Calu3 (cell line): ENCODE measurements around the gene SEPHS2. TPM values are rescaled to one million over a fixed set of nuclear protein-coding genes. Genes with fewer than 3 reads are reported as not detected.
"Not testable (repeated sequence)": the region's sequence is repeated elsewhere in the genome, so short reads cannot be mapped to it uniquely, and the experiment has no call there.

Experiments used
- BruUV-seq: library from RNA; stranded (reverse); fragments of 400-500 nt; replicated peaks from 2 replicates; lab custom pipeline; 2021; lab: Mats Ljungman, UMichigan
- CTCF ChIA-PET: fragments of 300-600 bp; sonication (Branson Sonifier 250); formaldehyde crosslinking; loops from one replicate; lab custom pipeline; 2022; ENCODE audit warnings: antibody characterized with exemption; lab: Charles Lee
- DNase-seq: peaks from one replicate; pipeline ENCODE4 v3.0.0; 2022
- H3K27ac Mint-ChIP-seq: one replicate; pipeline ENCODE4 v1.8.0; 2022; ENCODE audit warnings: mixed read lengths; ENCODE audit not compliant: unreplicated experiment
- H3K27me3 Mint-ChIP-seq: one replicate; pipeline ENCODE4 v1.8.0; 2022; ENCODE audit warnings: mixed read lengths; ENCODE audit not compliant: unreplicated experiment
- H3K36me3 Mint-ChIP-seq: one replicate; pipeline ENCODE4 v1.8.0; 2022; ENCODE audit warnings: mild to moderate bottlenecking, moderate library complexity, mixed read lengths; ENCODE audit not compliant: insufficient read depth, unreplicated experiment
- H3K4me1 Mint-ChIP-seq: one replicate; pipeline ENCODE4 v1.8.0; 2022; ENCODE audit warnings: mild to moderate bottlenecking, low read depth, mixed read lengths; ENCODE audit not compliant: unreplicated experiment
- H3K4me3 Mint-ChIP-seq: one replicate; pipeline ENCODE4 v1.8.0; 2022; ENCODE audit warnings: mild to moderate bottlenecking, low read depth, moderate library complexity, mixed read lengths; ENCODE audit not compliant: unreplicated experiment
- H3K9me3 Mint-ChIP-seq: one replicate; pipeline ENCODE4 v1.8.0; 2022; ENCODE audit warnings: low read depth, mixed read lengths; ENCODE audit not compliant: unreplicated experiment
- intact Hi-C: fragments of 100-400 bp; cut with micrococcal nuclease; formaldehyde crosslinking; loops from one replicate; pipeline ENCODE4 v1.10.0; 2022; ENCODE audit not compliant: unreplicated experiment
- total RNA-seq: library from RNA; stranded (reverse); gene quantifications from 2 replicates; pipeline ENCODE4 v1.2.3, GENCODE V29; 2022
- TF ChIP-seq, protein P1 (sequence below): fragments of 200-600 bp; IDR thresholded peaks from one replicate; pipeline ENCODE4 v1.8.0; 2022; ENCODE audit warnings: antibody characterized with exemption; ENCODE audit not compliant: unreplicated experiment

The SEPHS2 gene
- total RNA-seq, 1 experiment from 2014 or later = 85.0 TPM

DNA sequence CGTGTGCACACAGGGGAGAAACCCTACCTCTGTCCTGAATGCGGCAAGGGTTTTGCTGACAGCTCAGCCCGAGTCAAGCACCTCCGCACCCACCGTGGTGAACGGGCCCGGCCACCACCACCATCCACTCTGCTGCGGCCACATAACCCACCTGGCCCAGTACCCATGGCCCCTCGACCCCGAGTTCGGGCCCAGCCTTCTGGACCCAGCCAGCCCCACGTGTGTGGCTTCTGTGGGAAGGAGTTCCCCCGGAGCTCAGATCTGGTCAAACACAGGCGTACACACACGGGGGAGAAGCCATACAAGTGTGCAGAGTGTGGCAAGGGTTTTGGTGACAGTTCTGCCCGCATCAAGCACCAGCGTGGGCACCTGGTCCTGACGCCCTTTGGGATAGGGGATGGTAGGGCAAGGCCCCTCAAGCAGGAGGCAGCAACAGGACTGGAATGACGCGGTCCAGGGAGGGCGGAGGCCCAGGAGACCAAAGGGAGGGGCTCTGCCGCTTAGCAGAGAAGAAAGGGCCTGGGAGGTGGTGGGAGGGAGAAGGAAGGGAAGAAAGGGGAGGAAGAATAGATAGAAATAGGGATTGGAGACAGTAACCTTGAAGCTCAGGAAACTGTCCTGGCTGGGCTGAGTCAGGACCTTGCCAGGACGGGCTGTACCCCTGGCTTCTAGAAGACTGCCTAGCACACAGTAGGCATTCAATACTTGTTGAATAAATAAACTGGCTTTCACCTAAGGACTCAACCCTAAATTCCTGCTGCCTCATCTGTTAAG lies 46.8 kb downstream of the SEPHS2 start:
- H3K9me3 Mint-ChIP-seq = no peaks in the 10 kb centered on the region
- TF ChIP-seq, protein P1, sequence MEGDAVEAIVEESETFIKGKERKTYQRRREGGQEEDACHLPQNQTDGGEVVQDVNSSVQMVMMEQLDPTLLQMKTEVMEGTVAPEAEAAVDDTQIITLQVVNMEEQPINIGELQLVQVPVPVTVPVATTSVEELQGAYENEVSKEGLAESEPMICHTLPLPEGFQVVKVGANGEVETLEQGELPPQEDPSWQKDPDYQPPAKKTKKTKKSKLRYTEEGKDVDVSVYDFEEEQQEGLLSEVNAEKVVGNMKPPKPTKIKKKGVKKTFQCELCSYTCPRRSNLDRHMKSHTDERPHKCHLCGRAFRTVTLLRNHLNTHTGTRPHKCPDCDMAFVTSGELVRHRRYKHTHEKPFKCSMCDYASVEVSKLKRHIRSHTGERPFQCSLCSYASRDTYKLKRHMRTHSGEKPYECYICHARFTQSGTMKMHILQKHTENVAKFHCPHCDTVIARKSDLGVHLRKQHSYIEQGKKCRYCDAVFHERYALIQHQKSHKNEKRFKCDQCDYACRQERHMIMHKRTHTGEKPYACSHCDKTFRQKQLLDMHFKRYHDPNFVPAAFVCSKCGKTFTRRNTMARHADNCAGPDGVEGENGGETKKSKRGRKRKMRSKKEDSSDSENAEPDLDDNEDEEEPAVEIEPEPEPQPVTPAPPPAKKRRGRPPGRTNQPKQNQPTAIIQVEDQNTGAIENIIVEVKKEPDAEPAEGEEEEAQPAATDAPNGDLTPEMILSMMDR = no peak
- no peak for DNase-seq
- CTCF ChIA-PET = interaction anchor here (1.1 to 1.3 kb wide), 2 partner anchors 11 to 12 kb away, joined by 4 read pairs; no protein-coding TSS in a partner anchor
- peak overlapping the region; percentile 18 for H3K4me3 Mint-ChIP-seq
- H3K36me3 Mint-ChIP-seq = peaks cover 61% of the 10 kb centered on the region
- H3K4me1 Mint-ChIP-seq = peaks cover 37% of the 10 kb centered on the region
- no peaks in the 10 kb centered on the region for H3K27me3 Mint-ChIP-seq
- no peak overlapping the region for H3K27ac Mint-ChIP-seq
- intact Hi-C loops = no loop called here
- no TSS peak for BruUV-seq

DNA sequence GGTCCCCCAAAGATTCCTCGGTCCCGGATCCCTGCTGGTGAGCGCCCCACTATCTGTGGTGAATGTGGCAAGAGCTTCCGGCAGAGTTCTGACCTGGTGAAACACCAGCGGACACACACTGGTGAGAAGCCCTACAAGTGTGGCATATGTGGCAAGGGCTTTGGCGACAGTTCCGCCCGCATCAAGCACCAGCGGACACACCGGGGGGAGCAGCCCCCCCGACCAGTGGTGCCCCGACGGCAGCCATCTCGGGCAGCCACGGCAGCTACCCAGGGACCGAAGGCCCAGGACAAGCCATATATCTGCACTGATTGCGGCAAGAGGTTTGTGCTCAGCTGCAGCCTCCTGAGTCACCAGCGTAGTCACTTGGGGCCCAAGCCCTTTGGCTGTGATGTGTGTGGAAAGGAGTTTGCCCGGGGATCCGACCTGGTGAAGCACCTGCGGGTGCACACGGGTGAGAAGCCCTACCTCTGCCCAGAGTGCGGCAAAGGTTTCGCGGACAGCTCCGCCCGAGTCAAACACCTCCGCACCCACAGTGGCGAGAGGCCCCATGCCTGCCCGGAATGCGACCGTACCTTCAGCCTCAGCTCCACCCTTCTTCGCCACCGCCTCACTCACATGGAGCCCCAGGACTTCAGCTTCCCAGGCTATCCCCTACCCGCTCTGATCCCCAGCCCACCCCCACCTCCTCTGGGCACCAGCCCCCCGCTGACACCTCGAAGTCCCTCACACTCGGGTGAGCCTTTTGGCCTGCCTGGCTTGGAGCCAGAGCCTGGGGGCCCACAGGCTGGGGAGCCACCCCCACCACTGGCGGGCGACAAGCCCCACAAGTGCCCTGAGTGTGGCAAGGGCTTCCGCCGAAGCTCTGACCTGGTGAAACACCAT lies 47.7 kb downstream of the SEPHS2 start:
- no TSS peak for BruUV-seq
- TF ChIP-seq, protein P1 = no peak
- Mint-ChIP-seq H3K4me3 (no peak overlapping the region), H3K27me3 (no peaks in the 10 kb centered on the region), H3K4me1 (peaks cover 40% of the 10 kb centered on the region), H3K36me3 (peaks cover 61% of the 10 kb centered on the region), H3K9me3 (no peaks in the 10 kb centered on the region), H3K27ac (no peak overlapping the region)
- no peak for DNase-seq
- intact Hi-C loops = no loop called here
- CTCF ChIA-PET = interaction anchor here (0.6 to 1.3 kb wide), 2 partner anchors 11 to 339 kb away, joined by 4 to 5 read pairs; no protein-coding TSS in a partner anchor

DNA sequence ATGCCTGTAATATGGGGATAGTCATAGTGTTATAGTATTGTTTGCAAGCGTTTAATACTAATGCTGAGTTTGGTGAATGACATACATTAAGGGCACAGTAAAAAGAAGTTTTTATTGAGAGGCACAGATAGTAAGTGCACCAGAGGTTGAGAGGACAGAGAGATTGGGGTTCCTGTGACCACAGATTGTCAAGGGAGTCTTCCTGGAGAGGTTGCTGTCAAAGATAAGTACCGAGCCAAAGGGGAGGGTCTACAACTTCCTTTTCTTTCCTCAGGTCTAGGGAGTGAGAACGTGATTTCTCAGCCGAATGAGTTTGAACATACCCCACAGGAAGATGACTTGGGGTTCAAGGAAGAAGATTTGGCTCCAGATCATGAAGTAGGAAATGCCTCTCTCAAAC lies 48.6 kb downstream of the SEPHS2 start:
- no TSS peak for BruUV-seq
- peaks cover 61% of the 10 kb centered on the region for H3K36me3 Mint-ChIP-seq
- intact Hi-C loops = no loop called here
- no peak for DNase-seq
- CTCF ChIA-PET = no interaction called here
- H3K27me3 Mint-ChIP-seq = no peaks in the 10 kb centered on the region
- peak overlapping the region; percentile 79 for H3K4me3 Mint-ChIP-seq
- H3K4me1 Mint-ChIP-seq = peaks cover 40% of the 10 kb centered on the region
- H3K9me3 Mint-ChIP-seq = no peaks in the 10 kb centered on the region
- no peak overlapping the region for H3K27ac Mint-ChIP-seq
- TF ChIP-seq, protein P1 = no peak

DNA sequence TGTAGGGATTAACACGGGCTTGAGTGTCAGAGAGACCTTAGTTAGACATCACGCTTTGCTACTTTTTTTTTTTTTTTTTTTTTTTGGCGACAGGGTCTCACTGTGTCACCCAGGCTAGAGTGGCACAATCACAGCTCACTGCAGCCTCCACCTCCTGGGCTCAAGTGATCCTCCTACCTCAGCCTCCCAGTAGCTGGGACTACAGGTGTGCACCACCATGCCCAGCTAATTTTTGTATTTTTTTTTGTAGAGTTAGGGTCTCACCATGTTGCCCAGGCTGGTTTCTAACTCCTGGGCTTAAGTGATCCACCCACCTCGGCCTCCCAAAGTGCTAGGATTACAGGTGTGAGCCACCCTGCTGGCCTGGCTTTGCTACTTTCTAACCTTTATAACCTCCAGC lies 49.0 kb downstream of the SEPHS2 start:
- H3K27ac Mint-ChIP-seq = peak overlapping the region; percentile 78
- CTCF ChIA-PET = interaction anchor here (0.9 to 1.9 kb wide), 4 partner anchors 11 to 160 kb away, joined by 3 to 14 read pairs (median 12); partner anchors contain the start of genes DCTPP1 and ZNF771
- peaks cover 36% of the 10 kb centered on the region for H3K4me1 Mint-ChIP-seq

More for the DNA sequence above, 49.0 kb downstream of the SEPHS2 start:
- BruUV-seq, H3K27me3 Mint-ChIP-seq, H3K9me3 Mint-ChIP-seq, DNase-seq, intact Hi-C loops: not testable (repeated sequence)
- Mint-ChIP-seq H3K36me3 (peaks cover 58% of the 10 kb centered on the region), H3K4me3 (peak overlapping the region; percentile 79)
